GM12878 (cell line): ENCODE data around the gene ADAMTS14.

Source experiments
- BCL11A ChIP-seq: IDR thresholded peaks from 2 replicates; pipeline ENCODE4 v1.6.1; 2011; ENCODE audit warnings: low read depth, low read length
- CHD1 ChIP-seq: IDR thresholded peaks from 2 replicates; pipeline ENCODE4 v1.6.1; 2012; ENCODE audit warnings: low read depth, low read length, improper control_type of control experiment
- POLR2A ChIP-seq: IDR thresholded peaks from 2 replicates; pipeline ENCODE4 v1.6.1; 2011; ENCODE audit warnings: low read depth, mild to moderate bottlenecking, low read length
- SMC3 ChIP-seq: IDR thresholded peaks from 2 replicates; pipeline ENCODE4 v1.6.1; 2011; ENCODE audit warnings: low read length, improper control_type of control experiment, borderline replicate concordance

GRCh38 chr10:70738761-70739121 is 66.4 kb downstream of the ADAMTS14 start:
- TF ChIP-seq CHD1 (no peak), POLR2A (no peak), BCL11A (no peak), SMC3 (no peak)
